Measurements from ENCODE around the gene HEXD. TPM values are rescaled to one million over a fixed set of nuclear protein-coding genes. Genes with fewer than 3 reads are reported as not detected.
"Not testable (repeated sequence)": the region's sequence is repeated elsewhere in the genome, so short reads cannot be mapped to it uniquely, and the experiment has no call there.

HEXD gene
- polyA plus RNA-seq, 3 donors: 28.1 to 55.7 (median 38.3) TPM

DNA sequence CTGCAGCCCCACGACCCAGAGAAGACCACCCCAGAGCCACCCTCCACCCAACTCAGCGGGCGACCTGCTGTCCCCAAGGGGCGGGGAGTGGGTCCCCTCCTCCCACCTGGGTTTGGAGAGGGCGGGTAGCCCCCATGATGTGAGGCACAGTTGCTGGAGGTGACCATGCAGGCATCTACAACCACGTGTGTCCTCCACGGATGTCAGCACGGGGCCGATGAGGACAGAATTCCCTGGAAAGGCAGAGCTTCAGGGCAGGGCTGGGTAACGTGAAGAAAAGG lies 39.5 kb upstream of the HEXD start:
- no peak for DNase-seq (ENCODE audit: extremely low read depth in 1 of 11, low read depth in 9 of 11, low spot score in 4 of 11)

DNA sequence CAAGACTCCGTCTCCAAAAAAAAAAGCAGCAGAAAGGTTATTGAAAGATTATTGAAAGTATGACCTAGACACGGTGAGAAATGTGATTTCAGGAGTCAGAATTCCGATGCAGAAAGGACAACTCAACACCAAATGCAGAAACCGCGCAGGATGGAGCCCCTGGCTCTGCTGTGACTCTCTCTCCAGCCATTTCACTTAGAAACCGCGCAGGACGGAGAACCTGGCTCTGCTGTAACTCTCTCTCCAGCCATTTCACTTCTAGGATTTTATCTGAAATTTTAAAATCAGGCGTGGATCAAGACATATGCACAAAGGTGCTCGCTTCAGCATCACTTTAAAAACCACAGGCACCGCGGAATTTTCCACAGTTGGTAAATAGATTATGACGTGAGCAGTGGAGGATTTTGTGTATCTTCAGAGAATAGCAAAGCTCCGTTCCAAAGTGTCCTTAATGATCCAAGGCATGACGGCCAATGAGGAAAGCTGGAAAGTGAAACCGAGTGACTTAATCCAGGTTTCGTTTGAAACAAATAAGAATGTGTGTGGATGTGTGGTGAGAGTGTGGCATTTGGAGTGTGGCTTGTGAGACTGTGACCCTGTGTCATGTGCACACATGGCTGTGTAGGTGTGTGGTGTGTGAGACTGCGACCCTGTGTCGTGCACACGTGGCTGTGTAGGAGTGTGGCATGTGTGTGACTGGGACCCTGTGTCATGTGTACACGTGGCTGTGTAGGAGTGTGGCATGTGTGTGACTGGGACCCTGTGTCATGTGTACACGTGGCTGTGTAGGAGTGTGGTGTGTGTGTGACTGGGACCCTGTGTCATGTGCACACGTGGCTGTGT lies 37.1 kb upstream of the HEXD start:
- no peak for DNase-seq (ENCODE audit: extremely low read depth in 1 of 11, low read depth in 9 of 11, low spot score in 4 of 11)

DNA sequence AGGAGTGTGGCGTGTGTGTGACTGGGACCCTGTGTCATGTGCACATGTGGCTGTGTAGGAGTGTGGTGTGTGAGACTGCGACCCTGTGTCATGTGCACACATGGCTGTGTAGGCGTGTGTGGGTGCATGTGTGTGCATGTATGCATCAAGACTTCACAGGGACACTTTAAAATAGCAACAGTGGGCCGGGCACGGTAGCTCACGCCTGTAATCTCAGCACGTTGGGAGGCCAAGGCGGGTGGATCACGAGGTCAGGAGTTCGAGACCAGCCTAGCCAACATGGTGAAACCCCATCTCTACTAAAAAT lies 36.5 kb upstream of the HEXD start:
- not testable (repeated sequence) for DNase-seq (ENCODE audit: extremely low read depth in 1 of 11, low read depth in 9 of 11, low spot score in 4 of 11)

DNA sequence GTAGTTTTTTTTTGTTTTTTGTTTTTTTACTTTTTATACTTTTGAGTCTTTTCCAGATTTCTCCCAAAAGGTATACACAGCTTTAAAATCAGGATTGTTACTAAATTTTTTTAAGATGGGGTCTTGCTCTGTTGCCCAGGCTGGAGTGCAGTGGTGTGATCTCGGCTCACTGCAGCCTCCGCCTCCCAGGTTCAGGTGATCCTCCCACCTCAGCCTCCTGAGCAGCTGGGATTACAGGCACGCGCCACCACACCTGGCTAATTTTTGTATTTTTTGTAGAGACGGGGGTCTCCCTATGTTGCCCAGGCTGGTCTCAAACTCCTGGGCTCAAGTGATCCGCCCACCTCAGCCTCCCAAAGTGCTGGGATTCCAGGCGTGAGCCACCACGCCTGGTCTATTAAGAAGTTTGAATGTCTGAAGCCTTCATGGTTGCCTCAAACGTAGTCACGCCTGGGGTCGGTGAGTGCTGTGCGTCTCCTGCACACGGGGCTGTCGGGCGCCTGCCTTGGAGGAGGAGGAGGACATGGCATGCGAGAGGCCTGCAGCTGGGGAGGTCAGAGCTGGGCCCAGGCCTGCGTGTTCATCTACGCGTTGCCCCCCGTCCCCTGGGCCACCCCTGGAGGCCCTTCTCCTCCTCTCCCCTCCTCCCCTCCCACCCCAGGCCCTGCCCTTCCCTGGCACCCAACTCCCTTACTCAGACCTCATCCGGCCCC lies 35.8 kb upstream of the HEXD start:
- not testable (repeated sequence) for DNase-seq (ENCODE audit: extremely low read depth in 1 of 11, low read depth in 9 of 11, low spot score in 4 of 11)

DNA sequence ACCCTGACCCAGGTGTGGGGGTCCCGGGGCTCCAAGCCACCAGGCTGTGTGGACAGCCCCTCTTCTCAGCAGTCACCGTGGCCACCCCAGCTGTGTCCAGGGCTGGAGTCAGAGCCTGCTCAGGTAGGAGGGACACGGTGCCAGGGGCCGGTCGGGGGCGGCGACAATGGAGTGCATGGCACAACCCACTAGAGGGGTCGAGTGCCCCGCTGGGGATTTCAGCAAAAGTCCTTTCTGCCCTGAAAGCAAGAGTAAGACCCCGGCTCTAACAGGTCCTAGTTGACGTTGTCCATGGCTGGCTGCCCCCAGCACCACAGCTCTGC lies 35.3 kb upstream of the HEXD start:
- DNase-seq (ENCODE audit: extremely low read depth in 1 of 11, low read depth in 9 of 11, low spot score in 4 of 11): no peak

DNA sequence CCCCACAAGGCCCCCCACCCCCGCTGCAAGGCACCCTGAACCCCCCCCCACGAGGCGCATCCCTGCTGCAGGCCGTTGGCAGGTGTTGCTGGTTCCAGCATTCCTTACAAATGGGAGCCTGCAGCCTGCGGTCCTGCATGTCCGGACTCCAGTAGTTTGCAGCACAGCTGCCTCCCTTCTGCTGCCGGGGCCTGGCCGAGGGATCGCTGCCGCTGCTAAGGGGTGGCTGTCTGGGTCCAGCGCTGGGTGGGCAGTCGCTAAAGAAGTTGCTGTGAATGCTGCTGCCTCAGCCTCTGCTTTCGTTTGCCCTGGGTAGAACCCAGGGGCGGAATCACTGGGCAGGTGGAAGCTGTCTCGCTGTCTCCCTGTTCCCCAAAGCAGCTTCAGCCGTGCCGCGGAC lies 34.7 kb upstream of the HEXD start:
- no peak for DNase-seq (ENCODE audit: extremely low read depth in 1 of 11, low read depth in 9 of 11, low spot score in 4 of 11)

DNA sequence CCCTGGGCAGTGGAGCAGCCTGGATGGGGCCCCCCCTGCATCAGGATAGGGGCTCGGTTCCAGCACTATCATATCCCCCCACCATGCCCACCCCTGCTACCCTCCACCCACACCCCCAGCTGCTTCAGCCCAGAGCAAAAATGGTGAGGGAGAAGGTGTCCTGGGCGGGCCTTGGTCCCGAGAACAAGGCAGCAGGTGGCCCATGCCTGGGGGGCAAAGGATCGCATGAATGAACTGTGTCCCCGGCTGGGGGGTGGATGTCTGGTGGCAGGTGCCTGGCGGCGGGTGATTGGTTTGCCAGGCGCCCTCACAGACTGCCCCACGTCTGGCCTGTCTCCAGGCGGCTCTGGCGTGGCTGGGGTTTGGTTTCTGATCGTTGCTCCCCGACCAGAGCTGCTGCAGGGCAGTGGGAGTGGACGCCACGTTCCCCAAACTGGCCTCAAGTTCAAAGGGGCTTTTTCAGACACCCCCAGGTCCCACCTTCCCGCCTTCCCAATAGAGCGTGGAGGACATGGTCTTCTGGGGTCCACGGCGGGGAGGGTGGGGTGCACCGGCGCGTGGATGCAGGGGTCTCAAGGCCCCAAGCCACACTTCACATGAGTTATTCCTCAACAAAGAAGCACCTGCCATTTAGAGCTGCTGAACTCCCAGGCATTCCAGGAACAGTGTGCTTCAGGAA lies 34.0 kb upstream of the HEXD start:
- DNase-seq (ENCODE audit: extremely low read depth in 1 of 11, low read depth in 9 of 11, low spot score in 4 of 11): no peak

DNA sequence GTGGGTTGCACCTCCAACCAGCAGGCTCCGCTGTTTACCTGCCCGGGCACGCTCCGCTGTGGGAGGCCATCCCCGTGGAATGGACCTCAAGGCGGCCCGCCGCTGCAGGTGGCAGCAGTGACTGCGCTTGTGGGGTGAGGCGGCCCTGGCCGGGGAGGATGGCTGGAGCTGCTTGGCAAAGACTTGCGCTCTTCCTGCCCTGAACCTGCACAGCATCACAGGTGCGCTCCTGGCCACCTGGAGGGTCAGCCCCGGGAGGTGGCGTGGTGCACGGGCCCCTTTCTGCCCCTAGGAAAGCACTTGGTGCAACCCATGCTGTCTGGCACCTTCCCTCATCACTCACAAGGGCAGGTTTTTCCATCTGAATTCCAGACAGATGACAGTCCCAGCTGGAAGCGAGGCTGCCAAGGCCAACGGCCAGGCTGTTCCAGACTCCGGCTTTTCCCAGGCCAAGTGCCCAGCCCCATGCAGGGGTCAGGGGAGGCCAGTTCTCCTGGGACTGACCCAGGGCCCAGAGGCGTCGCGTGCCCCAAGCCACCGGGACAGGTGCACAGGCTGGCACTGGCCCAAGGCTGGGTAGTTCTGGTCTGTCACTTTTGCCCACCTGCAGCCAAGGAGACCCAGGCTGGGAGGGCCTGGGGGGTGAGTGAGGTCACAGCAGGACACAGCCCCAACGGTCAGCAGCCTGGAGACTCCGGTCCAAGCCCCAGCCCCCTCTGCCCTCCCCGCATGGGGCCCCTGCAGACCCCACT lies 33.2 kb upstream of the HEXD start:
- no peak for DNase-seq (ENCODE audit: extremely low read depth in 1 of 11, low read depth in 9 of 11, low spot score in 4 of 11)

DNA sequence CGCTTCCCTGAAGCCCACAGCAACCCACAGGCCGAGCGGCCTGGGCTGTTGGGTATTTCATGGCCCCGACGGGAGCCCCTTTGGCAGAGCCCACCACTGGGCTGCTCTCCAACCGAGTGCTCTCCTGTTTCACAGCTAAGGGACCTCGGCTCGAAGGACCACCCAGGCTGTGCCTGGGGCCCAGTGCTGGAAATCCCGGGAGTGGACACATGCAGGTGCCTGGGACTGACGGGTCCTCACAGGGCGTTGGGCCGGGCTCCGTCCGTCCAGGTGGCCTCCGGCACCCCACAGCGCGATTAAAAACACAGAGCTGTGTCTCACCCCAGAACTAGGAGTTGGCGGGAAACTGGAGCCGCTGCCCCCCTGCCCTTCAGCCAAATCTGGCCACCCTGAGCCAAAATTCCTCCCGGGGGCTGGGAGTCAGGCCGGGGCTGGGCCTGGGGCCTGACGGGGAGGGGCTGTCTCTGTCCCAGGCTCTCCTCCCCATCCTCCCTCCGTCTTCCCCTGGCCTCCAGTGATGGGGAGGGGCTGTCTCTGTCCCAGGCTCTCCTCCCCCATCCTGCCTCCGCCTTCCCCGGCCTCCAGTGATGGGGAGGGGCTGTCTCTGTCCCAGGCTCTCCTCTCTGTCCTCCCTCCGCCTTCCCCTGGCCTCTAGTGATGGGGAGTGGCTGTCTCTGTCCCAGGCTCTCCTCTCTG lies 32.4 kb upstream of the HEXD start:
- no peak for DNase-seq (ENCODE audit: extremely low read depth in 1 of 11, low read depth in 9 of 11, low spot score in 4 of 11)

DNA sequence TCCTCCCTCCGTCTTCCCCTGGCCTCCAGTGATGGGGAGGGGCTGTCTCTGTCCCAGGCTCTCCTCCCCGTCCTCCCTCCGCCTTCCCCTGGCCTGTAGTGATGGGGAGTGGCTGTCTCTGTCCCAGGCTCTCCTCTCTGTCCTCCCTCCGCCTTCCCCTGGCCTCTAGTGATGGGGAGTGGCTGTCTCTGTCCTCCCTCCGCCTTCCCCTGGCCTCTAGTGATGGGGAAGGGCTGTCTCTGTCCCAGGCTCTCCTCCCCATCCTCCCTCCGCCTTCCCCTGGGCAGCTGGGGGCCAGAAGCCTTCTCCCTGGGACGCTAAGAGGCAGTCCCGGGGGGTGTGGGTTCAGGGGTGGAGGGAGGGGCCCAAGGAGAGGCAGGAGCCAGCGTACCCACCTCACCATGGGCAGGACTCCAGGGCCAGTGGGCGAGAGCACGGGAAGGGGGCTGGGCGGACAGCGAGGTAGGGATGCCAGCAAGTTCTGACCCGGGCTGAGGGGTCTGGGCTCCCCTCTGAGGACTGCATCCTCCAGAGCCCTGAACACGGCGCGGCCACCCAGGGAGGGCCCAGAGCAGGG lies 31.8 kb upstream of the HEXD start:
- DNase-seq (ENCODE audit: extremely low read depth in 1 of 11, low read depth in 9 of 11, low spot score in 4 of 11): no peak

DNA sequence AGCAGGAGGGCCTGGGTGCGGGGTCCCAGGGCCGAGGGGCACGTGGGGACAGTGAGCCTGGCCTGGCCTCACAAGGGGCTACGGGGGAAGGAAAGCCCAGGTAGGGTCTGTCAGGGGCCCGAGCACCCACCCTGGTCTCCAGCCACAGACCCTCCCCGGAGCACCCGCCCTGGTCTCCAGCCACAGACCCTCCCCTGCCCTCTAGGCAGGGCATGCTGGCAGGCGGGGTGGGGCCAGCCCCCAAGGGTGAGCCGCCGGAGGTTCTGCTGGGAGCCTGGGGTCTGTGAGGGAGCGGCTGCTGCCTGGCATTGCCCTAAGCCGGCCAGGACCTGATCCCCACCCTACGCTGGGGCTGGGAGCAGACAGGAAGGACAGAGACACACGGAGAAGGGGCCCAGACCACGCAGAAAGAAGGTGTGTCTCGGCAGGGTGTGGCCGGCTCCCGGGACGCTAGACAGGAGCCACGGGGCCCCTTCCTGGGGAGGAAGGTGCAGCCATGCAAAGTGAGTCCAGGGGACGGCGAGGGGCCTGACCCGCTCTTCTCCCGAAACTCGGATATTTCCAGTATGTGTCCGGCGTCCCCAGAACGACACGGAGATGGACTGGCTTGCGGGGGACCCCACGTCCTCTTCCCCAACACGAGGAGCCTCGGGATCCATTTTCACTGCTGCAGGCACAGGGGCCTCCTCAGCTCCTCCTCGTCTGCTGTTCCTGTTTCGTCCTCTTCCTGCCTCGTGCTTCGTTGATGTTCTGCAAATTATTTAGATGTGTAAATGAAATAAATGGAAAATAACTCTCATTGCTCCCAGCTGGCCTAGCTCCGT lies 31.1 kb upstream of the HEXD start:
- DNase-seq (ENCODE audit: extremely low read depth in 1 of 11, low read depth in 9 of 11, low spot score in 4 of 11): no peak

DNA sequence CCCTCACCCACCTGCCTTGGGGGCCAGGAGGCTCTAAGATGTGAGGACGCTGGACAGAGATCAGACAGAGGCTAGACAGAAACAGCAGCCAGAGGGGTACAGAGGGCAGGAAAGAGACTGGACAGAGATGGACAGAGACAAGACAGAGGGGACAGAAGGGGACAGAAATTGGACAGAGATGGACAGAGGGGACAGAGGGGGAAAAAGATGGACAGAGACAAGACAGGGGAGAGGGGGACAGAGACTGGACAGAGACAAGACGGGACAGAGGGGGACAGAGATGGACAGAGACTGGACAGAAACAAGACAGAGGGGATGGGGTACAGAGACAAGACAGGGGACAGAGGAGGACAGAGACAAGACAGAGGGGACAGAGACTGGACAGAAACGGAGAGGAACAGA lies 30.4 kb upstream of the HEXD start:
- no peak for DNase-seq (ENCODE audit: extremely low read depth in 1 of 11, low read depth in 9 of 11, low spot score in 4 of 11)

DNA sequence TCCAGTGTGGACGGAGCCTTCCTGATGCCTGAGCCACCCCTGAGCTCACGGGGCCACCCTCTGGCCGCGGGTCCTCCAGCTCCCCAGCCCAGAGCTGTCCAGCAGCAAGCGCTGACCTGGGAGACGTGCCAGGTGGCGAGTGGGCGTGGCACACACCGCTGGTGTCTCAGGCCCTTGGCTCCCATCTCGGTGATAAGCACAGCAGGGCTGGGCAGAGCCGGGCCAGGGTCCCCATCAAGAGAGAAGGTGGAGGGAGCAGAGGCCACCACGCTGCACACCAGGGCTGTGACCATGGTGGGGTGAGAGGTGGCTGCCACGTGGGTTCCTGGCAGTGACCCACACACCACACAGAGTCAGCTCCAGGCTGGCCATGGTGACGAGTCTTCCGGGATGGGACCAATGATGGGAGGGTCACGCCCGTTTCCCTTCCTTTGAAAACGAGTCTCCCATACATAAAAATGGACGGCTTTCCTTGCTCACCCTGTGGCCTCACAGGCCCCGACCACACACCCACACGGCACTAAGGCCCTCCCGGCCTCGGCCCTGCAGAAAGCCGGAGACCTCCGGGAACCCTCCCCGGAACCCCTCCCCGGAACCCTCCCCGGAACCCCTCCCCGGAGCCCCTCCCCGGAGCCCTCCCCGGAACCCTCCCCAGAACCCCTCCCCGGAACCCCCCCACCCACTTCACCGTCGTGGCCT lies 29.8 kb upstream of the HEXD start:
- DNase-seq (ENCODE audit: extremely low read depth in 1 of 11, low read depth in 9 of 11, low spot score in 4 of 11): no peak

DNA sequence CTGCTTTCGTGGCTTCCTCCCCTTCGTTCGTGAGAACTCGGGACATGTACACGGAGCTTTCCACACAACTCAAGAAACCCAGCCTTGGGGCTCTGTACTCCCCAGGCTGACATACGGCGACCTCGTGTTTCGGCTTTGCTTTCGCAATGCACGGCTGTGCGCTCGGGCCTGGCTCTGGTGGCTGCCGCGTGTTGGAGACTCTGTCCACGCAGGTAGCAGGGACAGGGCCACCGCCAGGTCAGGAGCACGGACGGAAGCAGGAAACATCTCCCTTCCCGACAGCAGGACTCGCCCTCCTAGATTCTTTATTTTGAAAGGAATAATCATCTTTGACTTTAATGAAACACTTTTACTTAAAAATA lies 29.2 kb upstream of the HEXD start:
- DNase-seq (ENCODE audit: extremely low read depth in 1 of 11, low read depth in 9 of 11, low spot score in 4 of 11): no peak

DNA sequence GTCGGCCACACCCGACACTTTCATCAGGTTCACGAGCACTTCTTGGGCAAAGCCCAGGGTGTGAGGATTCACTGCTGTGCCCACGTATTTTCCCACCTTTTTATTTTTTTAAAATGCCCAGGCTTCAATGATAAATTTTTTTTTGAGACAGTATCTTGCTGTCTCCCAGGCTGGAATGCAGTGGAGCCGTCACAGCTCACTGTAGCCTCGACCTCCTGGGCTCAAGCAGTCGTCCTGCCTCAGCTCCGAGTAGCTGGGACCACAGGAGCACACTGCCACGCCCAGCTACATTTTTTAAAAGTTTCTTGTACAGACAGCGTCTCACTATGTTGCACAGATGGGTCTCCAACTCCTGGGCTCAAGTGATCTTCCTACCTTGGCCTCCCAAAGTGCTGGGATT lies 28.8 kb upstream of the HEXD start:
- DNase-seq (ENCODE audit: extremely low read depth in 1 of 11, low read depth in 9 of 11, low spot score in 4 of 11): no peak

DNA sequence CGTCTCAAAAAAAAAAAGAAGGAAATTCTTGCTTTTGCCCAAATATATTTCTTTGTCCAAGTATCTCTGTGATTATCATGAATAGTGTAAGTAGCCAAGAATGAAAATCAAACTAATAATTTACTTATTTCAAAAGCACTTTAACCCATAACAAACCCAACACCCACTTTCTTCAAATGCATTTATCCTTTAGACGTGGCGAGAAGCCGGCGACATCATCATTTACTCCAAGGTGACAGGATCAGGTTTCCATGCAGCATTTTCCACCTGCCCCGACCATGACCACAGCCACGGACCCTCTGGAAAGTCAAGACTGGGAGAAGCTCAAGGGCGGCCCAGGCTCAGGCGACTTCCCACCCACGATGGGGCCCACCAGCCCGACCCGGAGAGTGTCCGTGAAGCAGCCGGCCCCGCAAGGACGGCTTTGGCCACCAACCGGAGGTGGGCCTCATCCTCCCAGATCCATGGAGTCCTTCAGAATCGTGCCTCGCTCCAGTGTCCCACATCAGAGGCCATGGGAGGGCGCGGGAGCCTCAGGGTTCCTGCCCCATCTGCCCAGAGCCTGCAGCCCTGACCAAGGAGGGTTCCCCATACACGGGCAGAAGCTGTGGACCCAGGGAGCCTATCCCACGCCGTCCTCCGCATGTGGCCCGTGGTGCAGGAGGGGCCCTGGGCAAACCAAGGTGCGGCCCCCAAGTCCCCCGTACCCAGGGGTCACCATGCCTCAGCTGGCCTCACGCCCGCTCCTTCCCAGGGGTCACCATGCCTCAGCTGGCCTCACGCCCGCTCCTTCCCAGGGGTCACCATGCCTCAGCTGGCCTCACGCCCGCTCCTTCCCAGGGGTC lies 27.9 kb upstream of the HEXD start:
- no peak for DNase-seq (ENCODE audit: extremely low read depth in 1 of 11, low read depth in 9 of 11, low spot score in 4 of 11)

DNA sequence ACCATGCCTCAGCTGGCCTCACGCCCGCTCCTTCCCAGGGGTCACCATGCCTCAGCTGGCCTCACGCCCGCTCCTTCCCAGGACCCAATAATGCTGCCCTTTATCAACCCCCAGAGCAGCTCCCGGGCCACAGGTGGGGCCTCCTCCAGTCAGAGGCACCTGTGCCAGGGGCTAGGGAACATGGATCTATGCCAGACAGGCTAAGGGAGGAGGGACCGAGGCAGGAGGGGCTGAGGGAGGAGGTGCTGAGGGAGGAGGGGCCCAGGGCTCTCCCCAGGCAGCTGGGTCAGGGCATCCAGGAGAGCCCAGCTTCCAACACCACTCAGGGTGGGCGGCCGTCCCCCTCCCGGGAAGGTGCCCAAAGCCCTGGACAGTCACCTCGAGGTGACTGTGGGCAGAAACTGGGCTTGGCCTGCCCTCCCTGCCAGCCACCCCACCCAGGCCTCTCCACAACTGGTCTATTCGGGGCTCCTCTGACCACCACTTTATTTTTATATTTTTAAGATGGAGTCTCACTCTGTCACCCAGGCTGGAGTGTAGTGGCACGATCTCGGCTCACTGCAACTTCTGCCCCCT lies 27.2 kb upstream of the HEXD start:
- DNase-seq (ENCODE audit: extremely low read depth in 1 of 11, low read depth in 9 of 11, low spot score in 4 of 11): no peak

Data from renal cortex interstitium (tissue), 11 donors.